Hepatocyte (in vitro differentiated cells): ENCODE data around the gene LMX1B.
"Not testable (repeated sequence)": the region's sequence is repeated elsewhere in the genome, so short reads cannot be mapped to it uniquely, and the experiment has no call there.

Source experiments
- CTCF ChIP-seq: fragments of 200-600 bp; sonication (generic); IDR thresholded peaks from 2 replicates; pipeline ENCODE4 v1.5.1; 2016; ENCODE audit warnings: antibody characterized with exemption, mild to moderate bottlenecking; ENCODE audit not compliant: poor library complexity
- EZH2 ChIP-seq: fragments of 200-600 bp; sonication (generic); IDR thresholded peaks from 2 replicates; pipeline ENCODE4 v1.6.1; 2016; ENCODE audit warnings: antibody characterized with exemption, mild to moderate bottlenecking, borderline replicate concordance

GRCh38 chr9:126728210-126728609 lies 114.5 kb downstream of the LMX1B start:
- not testable (repeated sequence) for TF ChIP-seq CTCF, EZH2
